ENCODE results near the gene APOBEC4. TPM values are rescaled to one million over a fixed set of nuclear protein-coding genes. Genes with fewer than 3 reads are reported as not detected.

The APOBEC4 gene
- not detected in 2 replicates for total RNA-seq

GRCh38 chr1:183652547-183653461 is at the start of gene APOBEC4:
TSS of gene APOBEC4 (minus strand) at chr1:183653316. CDS start at chr1:183648781, 4,535 bp downstream.

GRCh38 chr1:183635606-183636333 is 17.3 kb downstream of the APOBEC4 start, which contains the start of gene ARPC5:
TSS of gene ARPC5 (minus strand) at chr1:183635783. CDS start at chr1:183635659, 124 bp downstream.

Other genes with a start within 250 kb of the APOBEC4 start
- under 0.01 and 0.21 TPM in 2 replicates for gene NMNAT2, start 234.9 kb downstream of the APOBEC4 start, total RNA-seq
- gene SMG7, start 180.8 kb downstream of the APOBEC4 start, total RNA-seq: 25.4 and 27.5 TPM in 2 replicates
- 52.6 and 109 TPM in 2 replicates for gene NCF2, start 62.9 kb downstream of the APOBEC4 start, total RNA-seq
- 91.6 and 92.5 TPM in 2 replicates for gene ARPC5, start 17.5 kb downstream of the APOBEC4 start, total RNA-seq
- 0.43 and 1.7 TPM in 2 replicates for gene RGL1, start 151.8 kb upstream of the APOBEC4 start, total RNA-seq

All from tracheal epithelial cell (primary cell).